Left renal pelvis (tissue), 4 donors: ENCODE data around the gene PIP4K2C. TPM values are rescaled to one million over a fixed set of nuclear protein-coding genes. Genes with fewer than 3 reads are reported as not detected.
"Not testable (repeated sequence)": the region's sequence is repeated elsewhere in the genome, so short reads cannot be mapped to it uniquely, and the experiment has no call there.

ENCODE experiments used
- DNase-seq, 4 donors: peaks; one replicate each; pipeline ENCODE4 v3.0.0-alpha.2; 2013; ENCODE audit warnings: low read depth in 4 of 4, low spot score in 3 of 4
- polyA plus RNA-seq, 4 donors: library from polyadenylated mRNA; unstranded; fragments of 120-200 nt; gene quantifications; one replicate each; pipeline ENCODE4 v1.2.1, GENCODE V29; 2013; ENCODE audit not compliant: insufficient read length in 4 of 4

Gene PIP4K2C
- polyA plus RNA-seq, 4 donors, result 21.9 to 47.1 (median 39.6) TPM

DNA sequence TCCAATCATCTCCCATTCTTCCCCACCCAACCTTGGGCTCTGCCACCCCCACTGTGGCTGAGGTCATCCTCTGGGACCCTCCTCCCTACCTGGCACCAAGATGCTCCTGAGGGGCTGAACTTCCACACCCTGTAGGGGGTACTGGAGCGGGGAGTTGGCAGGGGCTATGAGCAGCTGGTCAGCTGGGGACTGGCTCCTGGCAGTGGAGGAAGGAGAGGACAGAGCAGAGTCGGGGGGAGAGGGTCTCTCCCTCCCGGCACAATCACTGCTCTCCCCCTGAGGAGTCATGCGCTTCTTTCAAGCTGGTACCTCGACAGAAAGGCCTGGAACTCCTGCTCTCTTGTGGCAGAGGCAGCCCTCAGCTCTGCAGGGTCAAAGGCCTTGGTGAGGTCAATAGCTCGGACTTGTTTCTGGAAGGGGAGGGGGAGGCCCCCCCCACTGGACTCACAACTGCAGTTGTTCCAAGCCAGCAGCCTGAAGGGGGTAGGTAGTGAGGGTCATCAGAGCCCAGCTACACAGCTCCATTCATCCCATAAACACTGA, 40.0 kb downstream of the PIP4K2C start:
- DNase-seq, result no peak

DNA sequence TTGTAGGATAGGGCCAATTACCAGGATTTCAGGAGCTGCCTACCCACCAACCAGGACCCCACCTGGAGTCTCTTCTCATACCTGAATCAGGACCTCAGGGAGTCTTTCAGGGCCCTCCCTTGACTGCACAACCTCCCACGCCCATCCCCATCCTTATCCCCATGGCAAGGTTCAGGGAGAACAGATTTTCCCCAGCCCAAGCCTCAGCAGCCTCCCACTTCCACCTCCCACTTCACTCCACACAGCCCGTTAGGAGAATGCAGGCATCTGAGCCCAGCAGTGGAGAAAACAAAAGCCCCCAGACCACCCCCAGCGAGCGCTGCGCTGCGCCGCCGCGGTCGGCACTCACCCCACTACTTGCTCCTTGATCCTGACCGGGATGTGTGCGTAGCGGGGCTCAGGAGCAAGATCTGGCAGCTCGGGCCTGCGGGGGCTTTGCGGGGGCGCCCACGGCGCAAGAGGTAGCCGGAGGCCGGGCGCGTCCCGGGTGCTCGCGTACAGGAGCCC, 40.6 kb downstream of the PIP4K2C start:
- no peak for DNase-seq

DNA sequence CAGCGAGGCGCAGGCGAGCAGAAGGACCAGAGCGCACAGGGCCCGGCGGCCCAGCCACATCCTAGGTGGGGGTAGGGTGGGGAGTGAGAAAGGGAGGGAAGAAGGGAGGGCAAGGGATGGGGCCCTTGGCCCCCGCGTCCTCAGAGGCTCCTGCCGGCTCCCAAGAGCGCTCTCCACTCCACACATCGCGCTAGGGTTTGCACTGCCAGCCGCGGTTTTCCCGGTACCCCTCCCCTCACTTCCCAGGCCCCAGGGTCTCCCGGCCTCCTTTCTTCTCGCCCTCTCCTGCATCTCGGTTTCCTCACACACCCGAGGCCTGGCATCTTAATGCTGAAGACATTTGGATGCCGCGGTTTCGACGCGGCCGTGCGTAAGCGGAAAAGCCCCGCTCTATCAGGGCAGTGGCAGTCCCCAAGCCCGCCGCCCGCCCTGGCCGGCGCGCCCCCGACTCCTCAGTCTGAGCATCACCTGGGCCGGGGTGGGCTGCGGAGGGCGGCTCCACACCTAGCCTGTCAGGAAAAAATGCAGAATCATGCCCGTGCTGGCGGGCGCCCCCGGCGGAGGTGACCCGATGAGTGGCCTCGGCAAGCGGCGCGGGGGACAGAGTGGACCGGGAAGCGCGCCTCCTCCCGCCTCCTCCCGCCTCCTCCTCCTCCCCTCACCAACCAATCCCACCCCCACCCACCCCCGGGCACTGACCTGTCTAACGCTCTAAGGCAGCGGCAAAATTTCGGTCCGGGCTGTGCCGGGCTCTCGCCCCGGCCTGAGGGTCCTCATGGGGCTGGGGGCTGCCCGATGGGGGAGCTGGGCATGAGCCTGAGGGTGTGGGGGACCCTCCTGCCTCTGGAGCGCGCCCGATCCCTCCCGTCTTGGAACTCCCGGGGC, 41.3 kb downstream of the PIP4K2C start:
- no peak for DNase-seq

DNA sequence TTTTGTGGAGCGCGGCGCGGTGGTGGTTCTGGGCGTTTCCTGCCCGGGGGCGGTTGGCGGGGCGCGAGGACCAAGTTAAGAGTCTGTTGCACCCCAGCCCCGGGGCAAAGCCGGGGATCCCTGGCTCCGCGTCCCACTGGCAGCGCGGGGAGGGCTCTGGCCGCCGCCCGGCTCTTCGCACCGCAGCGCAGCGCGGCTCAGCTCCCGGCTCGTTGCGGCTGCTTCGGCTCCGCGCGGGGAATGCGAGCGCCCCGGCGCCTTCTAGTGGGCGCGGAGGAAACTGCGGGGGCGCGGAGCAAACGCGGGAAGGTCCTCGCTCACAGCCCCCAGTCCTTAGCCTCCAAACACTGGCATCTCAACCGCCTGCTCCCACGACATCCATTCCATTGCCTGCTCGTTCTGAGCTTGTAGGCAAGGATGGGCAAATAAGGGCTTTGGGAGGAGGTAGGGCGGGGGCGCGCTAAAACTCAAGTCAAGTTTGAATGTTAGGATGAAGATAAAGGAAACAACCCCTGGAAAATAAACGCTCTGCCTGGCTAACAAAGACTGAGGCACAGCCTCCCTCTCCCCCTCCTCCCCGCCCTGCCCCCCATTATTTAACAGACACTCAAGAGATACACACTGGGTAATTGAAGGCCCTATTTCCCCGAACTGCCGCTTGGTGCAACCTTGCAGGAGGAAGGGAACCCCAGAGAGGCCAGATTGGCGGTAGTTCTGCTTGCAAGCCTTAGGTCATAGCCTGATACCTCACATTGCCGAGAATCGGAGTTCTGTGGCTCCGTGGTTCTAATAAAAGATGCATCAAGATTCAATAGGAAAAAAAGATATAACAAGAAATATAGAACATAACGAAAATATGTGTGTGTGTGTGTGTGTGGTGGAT, 42.2 kb downstream of the PIP4K2C start, which contains the start of gene B4GALNT1:
TSS of gene B4GALNT1 (minus strand) at position 244 of the 883 bp plus-strand sequence. CDS start 1,069 bp downstream, outside the sequence.
- no peak for DNase-seq

- DNase-seq, result not testable (repeated sequence)
These were observed 45.7 kb downstream of the PIP4K2C start for GRCh38 chr12:57636731-57637130.

DNA sequence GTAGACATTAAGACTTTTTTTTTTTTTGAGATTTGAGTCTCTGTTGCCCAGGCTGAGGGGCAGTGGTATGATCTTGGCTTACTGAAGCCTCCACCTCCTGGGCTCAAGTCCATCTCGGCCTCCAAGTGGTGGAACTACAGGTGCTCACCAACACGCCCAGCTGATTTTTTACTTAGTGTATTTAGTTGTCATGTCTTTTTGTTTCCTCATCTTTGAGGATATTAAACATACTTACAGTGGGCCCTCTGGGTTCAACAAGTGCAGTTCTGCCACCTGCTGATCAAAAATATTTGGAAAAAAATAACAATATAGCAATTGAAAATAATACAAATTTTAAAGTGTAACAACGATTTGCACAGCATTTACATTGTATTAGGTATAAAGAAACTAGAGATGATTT, 46.4 kb downstream of the PIP4K2C start:
- DNase-seq, result no peak

GRCh38 chr12:57638096-57638495, 47.1 kb downstream of the PIP4K2C start:
- DNase-seq, result no peak

DNA sequence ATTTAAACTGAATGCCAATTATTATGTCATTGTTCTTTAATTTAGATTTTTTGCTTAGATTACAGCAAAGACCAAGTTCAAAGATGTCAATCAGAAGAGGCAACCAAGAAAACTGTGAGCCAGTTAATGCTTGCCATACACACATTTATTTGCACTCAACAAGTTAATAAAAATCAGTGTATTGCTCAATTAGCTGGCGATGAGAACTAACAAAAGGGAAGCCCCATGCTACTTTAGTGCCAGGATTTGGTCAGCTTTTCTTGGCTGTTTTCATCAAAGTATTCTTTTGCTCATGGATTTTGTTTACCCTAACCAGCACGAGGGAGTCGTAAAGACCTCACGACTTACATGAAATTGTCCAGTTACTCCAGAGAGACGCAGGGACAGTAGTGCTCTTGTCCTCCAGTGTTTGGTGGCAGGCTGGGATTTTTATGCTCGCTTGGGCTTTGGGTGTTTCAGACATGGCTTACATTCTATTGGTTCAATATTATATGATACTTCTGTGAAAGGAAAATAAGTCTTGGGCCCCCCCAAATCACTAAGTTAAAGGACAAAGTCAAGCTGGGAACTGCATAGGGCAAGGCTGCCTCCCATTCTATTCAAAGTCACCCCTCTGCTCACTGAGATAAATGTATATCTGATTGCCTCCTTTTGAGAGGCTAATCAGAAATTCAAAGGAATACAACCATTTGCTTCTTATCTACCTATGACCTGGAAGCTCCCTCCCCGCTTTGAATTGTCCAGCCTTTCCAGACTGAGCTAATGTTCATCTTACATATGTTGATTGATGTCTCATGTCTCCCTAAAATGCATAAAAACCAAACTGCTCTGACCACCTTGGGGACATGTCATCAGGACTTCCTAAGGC, 49.4 kb downstream of the PIP4K2C start:
- no peak for DNase-seq

- DNase-seq, result no peak
These were observed 50.9 kb downstream of the PIP4K2C start for GRCh38 chr12:57641699-57642442.

- not testable (repeated sequence) for DNase-seq
These were observed 55.1 kb downstream of the PIP4K2C start for GRCh38 chr12:57645990-57646658.

GRCh38 chr12:57646659-57647049, 55.7 kb downstream of the PIP4K2C start:
- DNase-seq, result not testable (repeated sequence)

Other genes with a start within 250 kb of the PIP4K2C start
- 10 to 100 TPM; 65.5 to 99.8 (median 76.4) TPM for gene R3HDM2, start 160.1 kb upstream of the PIP4K2C start, polyA plus RNA-seq
- gene INHBC, start 156.4 kb upstream of the PIP4K2C start, polyA plus RNA-seq, result under 1 TPM; 0.11 to 0.26 (median 0.17) TPM
- under 1 TPM; 0.36 to 0.78 (median 0.72) TPM for gene INHBE, start 135.9 kb upstream of the PIP4K2C start, polyA plus RNA-seq
- gene GLI1, start 131.4 kb upstream of the PIP4K2C start, polyA plus RNA-seq, result 10 to 100 TPM; 16.2 to 62.3 (median 22.1) TPM
- 1 to 10 TPM; 1.9 to 5.5 (median 2.9) TPM for gene ARHGAP9, start 111.3 kb upstream of the PIP4K2C start, polyA plus RNA-seq
- gene MARS1, start 103.1 kb upstream of the PIP4K2C start, polyA plus RNA-seq, result 100 to 1,000 TPM in 3 of 4 donors, 10 to 100 TPM in 1; 94.7 to 164 (median 118) TPM
- 10 to 100 TPM; 16.3 to 34.6 (median 29.8) TPM for gene DDIT3, start 70.7 kb upstream of the PIP4K2C start, polyA plus RNA-seq
- 10 to 100 TPM; 52.6 to 99.8 (median 61.2) TPM for gene MBD6, start 68.4 kb upstream of the PIP4K2C start, polyA plus RNA-seq
- 100 to 1,000 TPM; 144 to 176 (median 167) TPM for gene DCTN2, start 44.0 kb upstream of the PIP4K2C start, polyA plus RNA-seq
- gene KIF5A, start 41.1 kb upstream of the PIP4K2C start, polyA plus RNA-seq, result 1 to 10 TPM in 2 of 4 donors, under 1 TPM in 2; 0.64 to 1.1 (median 0.86) TPM
- gene DTX3, start 13.6 kb downstream of the PIP4K2C start, polyA plus RNA-seq, result 10 to 100 TPM; 53.9 to 82.4 (median 62.2) TPM
- 100 to 1,000 TPM in 1 of 4 donors, 10 to 100 TPM in 3; 33.6 to 101 (median 36.9) TPM for gene ARHGEF25, start 20.2 kb downstream of the PIP4K2C start, polyA plus RNA-seq
- gene B4GALNT1, start 42.0 kb downstream of the PIP4K2C start, polyA plus RNA-seq, result 1 to 10 TPM in 1 of 4 donors, under 1 TPM in 3; 0.79 to 6.1 (median 0.93) TPM
- gene OS9, start 102.9 kb downstream of the PIP4K2C start, polyA plus RNA-seq, result 100 to 1,000 TPM; 189 to 235 (median 201) TPM
- 1 to 10 TPM in 3 of 4 donors, under 1 TPM in 1; 0.79 to 1.5 (median 1.4) TPM for gene AGAP2, start 147.6 kb downstream of the PIP4K2C start, polyA plus RNA-seq
- gene TSPAN31, start 153.8 kb downstream of the PIP4K2C start, polyA plus RNA-seq, result 100 to 1,000 TPM in 2 of 4 donors, 10 to 100 TPM in 2; 67.7 to 108 (median 102) TPM
- gene CDK4, start 161.1 kb downstream of the PIP4K2C start, polyA plus RNA-seq, result 100 to 1,000 TPM; 199 to 236 (median 214) TPM
- gene MARCHF9, start 163.9 kb downstream of the PIP4K2C start, polyA plus RNA-seq, result 10 to 100 TPM in 3 of 4 donors, 1 to 10 TPM in 1; 9.9 to 25.9 (median 16.3) TPM
- gene CYP27B1, start 175.9 kb downstream of the PIP4K2C start, polyA plus RNA-seq, result 1 to 10 TPM in 2 of 4 donors, under 1 TPM in 2; 0.72 to 2.2 (median 0.96) TPM
- gene METTL1, start 180.9 kb downstream of the PIP4K2C start, polyA plus RNA-seq, result 10 to 100 TPM; 29.0 to 32.3 (median 31.5) TPM
- 10 to 100 TPM; 11.2 to 17.5 (median 11.7) TPM for gene EEF1AKMT3, start 181.4 kb downstream of the PIP4K2C start, polyA plus RNA-seq
- 10 to 100 TPM; 23.4 to 47.4 (median 46.9) TPM for gene TSFM, start 191.6 kb downstream of the PIP4K2C start, polyA plus RNA-seq
- gene AVIL, start 227.5 kb downstream of the PIP4K2C start, polyA plus RNA-seq, result 10 to 100 TPM in 1 of 4 donors, 1 to 10 TPM in 3; 5.1 to 18.0 (median 8.2) TPM